ENCODE measurements around the gene FLNB. TPM values are rescaled to one million over a fixed set of nuclear protein-coding genes. Genes with fewer than 3 reads are reported as not detected.

The FLNB gene
- total and polyA plus RNA-seq, 10 of the 15 experiments (the other 5 are each of a cell fraction or from before 2014, with no cell fraction given), result 13.6 to 51.8 (median 26.4) TPM

- TF ChIP-seq PRDM15 (CRISPR knock-in tag; IDR thresholded peaks at IDR 0.05) (no peak), ZNF622 (IDR thresholded peaks at IDR 0.05) (no peak), YY1 (IDR thresholded peaks at IDR 0.05; ENCODE audit: low read depth, low read length) (no peak), JUNB (IDR thresholded peaks at IDR 0.05) (no peak)
Observed at GRCh38 chr3:58198362-58198761, 190.1 kb downstream of the FLNB start (continued).

GRCh38 chr3:58198804-58199203, 190.6 kb downstream of the FLNB start:
- ChIA-PET RAD21 (ENCODE audit: unreplicated experiment) (interaction anchor here (1.7 to 8.1 kb wide), 3 partner anchors 15 to 103 kb away, joined by 4 to 285 read pairs (median 33); partner anchors contain the start of gene DNASE1L3), SMC1A (ENCODE audit: uncharacterized antibody, unreplicated experiment) (interaction anchor here (6.0 to 12.6 kb wide), 2 partner anchors 15 to 34 kb away, joined by 67 to 510 read pairs; partner anchors contain the start of gene DNASE1L3), CTCF (interaction anchor here (1.6 to 25.2 kb wide), 2 partner anchors 10 to 15 kb away, joined by 4 to 655 read pairs; partner anchors contain the start of gene DNASE1L3), POLR2A (interaction anchor here (0.5 to 17.1 kb wide), 3 partner anchors 13 to 307 kb away, joined by 3 to 491 read pairs (median 72); partner anchors contain the start of gene DNASE1L3)
- H3K27ac ChIP-seq (ENCODE audit: control insufficient read depth, insufficient read depth), result no peak overlapping the region
- no peak overlapping the region for H2AFZ ChIP-seq (ENCODE audit: control insufficient read depth, low read depth, low read length)
- H3K79me2 ChIP-seq (ENCODE audit: control insufficient read depth, insufficient read depth, low read length), result no peaks in the 10 kb centered on the region; the same call in 1 of the 2 replicates
- intact Hi-C loops (cut with micrococcal nuclease; ENCODE audit: unreplicated experiment), result no loop called here
- DNase-seq (ENCODE audit: low read depth, low spot score) (no peak), ATAC-seq (no peak), FAIRE-seq (no peak)
- H3K9ac ChIP-seq (ENCODE audit: control insufficient read depth, insufficient read depth, low read length), result no peak overlapping the region
- peaks cover 16% of the 10 kb centered on the region for H3K9me3 ChIP-seq (replicated peaks; ENCODE audit: control insufficient read depth, insufficient read depth, low read length)
- H4K20me1 ChIP-seq (ENCODE audit: control insufficient read depth, insufficient read depth), result no peaks in the 10 kb centered on the region
- H3K4me3 ChIP-seq, result no peak overlapping the region
- in situ Hi-C loops (cut with MboI), result no loop called here
- peaks cover 0 to 1% of the 10 kb centered on the region in 2 experiments; a peak in 2 of 4 replicates for H3K36me3 ChIP-seq (ENCODE audit: control insufficient read depth in 2 of 2, insufficient read depth in 2 of 2, low read length in 1 of 2)
- BruUV-seq (replicated peaks), result no TSS peak
- H3K4me2 ChIP-seq (ENCODE audit: control insufficient read depth, insufficient read depth), result no peak overlapping the region
- H3K4me1 ChIP-seq (ENCODE audit: control insufficient read depth, insufficient read depth, low read length), result peaks cover 46% of the 10 kb centered on the region
- H3K27me3 ChIP-seq (replicated peaks in 1 of 2; ENCODE audit: control insufficient read depth in 2 of 2, insufficient read depth in 2 of 2, low read length in 1 of 2), result no peaks in the 10 kb centered on the region
- TF ChIP-seq BCLAF1 (IDR thresholded peaks at IDR 0.05) (no peak), MTA3 (IDR thresholded peaks at IDR 0.05; ENCODE audit: borderline replicate concordance, low read length) (no peak), WRNIP1 (IDR thresholded peaks at IDR 0.05; ENCODE audit: borderline replicate concordance, low read depth, low read length) (no peak), ELK1 (IDR thresholded peaks at IDR 0.05; ENCODE audit: low read depth, low read length) (no peak), SMC3 (IDR thresholded peaks at IDR 0.05; ENCODE audit: borderline replicate concordance, low read length) (no peak), HDAC2 (IDR thresholded peaks at IDR 0.05) (no peak), ZBTB33 (IDR thresholded peaks at IDR 0.05) (no peak), EED (IDR thresholded peaks at IDR 0.05; ENCODE audit: low read depth) (no peak)

Measured in GM12878 (cell line).